Measurements from ENCODE around the gene TRAK1. TPM values are rescaled to one million over a fixed set of nuclear protein-coding genes. Genes with fewer than 3 reads are reported as not detected.

Gene TRAK1
- total and polyA plus RNA-seq, 2 experiments from 2014 or later: 28.6 to 74.5 TPM

DNA sequence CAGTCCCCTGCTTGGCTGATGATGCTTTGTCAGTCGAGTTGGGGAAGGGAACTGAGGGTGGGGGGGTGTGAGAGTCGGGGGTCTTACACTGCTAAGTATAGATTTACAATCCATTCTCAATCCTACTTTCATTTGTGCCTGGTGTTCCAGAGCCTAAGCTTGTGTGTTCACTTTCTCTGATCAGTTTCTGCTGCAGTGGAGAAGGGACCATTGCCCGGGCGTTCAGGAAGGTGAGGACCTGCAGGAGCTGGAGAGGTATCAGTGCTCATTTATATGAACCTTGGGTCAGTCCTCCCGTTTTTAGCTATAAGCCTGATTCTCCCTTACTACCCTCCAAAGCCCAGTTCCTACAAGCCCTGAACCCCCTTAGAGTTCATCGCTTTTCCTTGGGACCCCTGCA lies 41.0 kb upstream of the TRAK1 start:
- Histone ChIP-seq H3K4me3 (no peak overlapping the region), H3K4me1 (ENCODE audit: low read depth) (peaks cover 14% of the 10 kb centered on the region), H3K27ac (no peak overlapping the region), H3K9me3 (ENCODE audit: low read depth) (no peaks in the 10 kb centered on the region), H3K36me3 (no peaks in the 10 kb centered on the region), H3K27me3 (no peaks in the 10 kb centered on the region)
- no peak for DNase-seq (ENCODE audit: low read depth in 1 of 2, low spot score in 1 of 2)
- TF ChIP-seq, protein P1, sequence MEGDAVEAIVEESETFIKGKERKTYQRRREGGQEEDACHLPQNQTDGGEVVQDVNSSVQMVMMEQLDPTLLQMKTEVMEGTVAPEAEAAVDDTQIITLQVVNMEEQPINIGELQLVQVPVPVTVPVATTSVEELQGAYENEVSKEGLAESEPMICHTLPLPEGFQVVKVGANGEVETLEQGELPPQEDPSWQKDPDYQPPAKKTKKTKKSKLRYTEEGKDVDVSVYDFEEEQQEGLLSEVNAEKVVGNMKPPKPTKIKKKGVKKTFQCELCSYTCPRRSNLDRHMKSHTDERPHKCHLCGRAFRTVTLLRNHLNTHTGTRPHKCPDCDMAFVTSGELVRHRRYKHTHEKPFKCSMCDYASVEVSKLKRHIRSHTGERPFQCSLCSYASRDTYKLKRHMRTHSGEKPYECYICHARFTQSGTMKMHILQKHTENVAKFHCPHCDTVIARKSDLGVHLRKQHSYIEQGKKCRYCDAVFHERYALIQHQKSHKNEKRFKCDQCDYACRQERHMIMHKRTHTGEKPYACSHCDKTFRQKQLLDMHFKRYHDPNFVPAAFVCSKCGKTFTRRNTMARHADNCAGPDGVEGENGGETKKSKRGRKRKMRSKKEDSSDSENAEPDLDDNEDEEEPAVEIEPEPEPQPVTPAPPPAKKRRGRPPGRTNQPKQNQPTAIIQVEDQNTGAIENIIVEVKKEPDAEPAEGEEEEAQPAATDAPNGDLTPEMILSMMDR (IDR thresholded peaks at IDR 0.05; ENCODE audit: low read depth, low read length): no peak

DNA sequence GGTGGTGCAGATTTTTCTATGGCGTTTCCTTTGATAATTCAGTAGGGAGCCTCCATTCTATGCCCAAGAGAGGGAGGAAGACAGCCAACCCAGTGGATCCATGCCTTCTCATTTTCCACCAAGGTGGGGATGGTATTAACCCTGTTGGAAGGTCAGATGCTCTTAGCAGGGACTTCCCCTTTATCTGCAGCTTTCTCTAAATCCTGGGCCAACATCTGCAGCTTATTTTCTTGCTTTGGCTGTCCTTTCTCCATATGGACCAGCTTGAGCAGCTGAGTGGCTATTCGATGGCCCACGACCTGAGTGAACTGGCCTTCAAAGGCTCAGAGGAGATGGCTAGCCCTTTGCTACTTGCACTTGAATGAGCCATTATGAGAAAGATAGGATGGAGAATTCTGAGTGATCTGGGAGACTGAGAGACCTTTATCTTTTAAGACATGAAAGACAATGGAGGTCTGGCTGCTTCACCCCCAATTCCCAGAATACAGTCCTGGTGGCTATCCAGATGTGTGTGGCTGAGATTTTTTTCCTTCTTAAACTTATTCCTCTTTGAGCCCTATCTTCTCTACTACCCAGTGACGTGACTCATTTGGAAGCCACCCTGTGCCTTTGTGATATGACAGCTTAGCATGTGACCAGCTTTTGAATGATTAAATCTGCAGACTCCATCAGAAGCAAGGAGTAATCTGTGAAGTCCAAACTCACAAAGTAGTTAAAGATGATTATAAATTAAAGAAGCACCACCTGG lies 39.6 kb upstream of the TRAK1 start:
- Histone ChIP-seq H3K4me1 (ENCODE audit: low read depth) (peaks cover 14% of the 10 kb centered on the region), H3K36me3 (no peaks in the 10 kb centered on the region), H3K27ac (no peak overlapping the region), H3K4me3 (no peak overlapping the region), H3K9me3 (ENCODE audit: low read depth) (no peaks in the 10 kb centered on the region), H3K27me3 (no peaks in the 10 kb centered on the region)
- peak in 1 of 2 donors; percentile 61 for DNase-seq (ENCODE audit: low read depth in 1 of 2, low spot score in 1 of 2)
- TF ChIP-seq, protein P1 (IDR thresholded peaks at IDR 0.05; ENCODE audit: low read depth, low read length): no peak

DNA sequence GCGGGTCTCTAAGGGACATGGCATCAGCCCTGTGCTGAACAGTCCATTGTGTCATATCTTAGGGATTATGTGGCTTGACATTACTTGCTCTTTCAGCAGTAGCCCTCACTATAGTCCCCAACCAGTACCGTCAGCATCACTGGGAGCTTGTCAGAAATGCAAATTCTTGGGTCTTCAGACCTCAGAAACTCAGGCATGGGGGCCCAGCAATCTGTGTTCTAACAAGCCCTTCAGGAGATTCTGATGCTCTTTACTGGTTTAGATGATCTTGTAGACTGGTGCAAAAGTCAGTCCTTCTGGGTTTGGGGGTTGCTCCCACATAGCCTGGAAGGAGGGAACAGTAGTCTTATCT lies 39.0 kb upstream of the TRAK1 start:
- H3K27me3 ChIP-seq: no peaks in the 10 kb centered on the region
- H3K27ac ChIP-seq: no peak overlapping the region
- no peaks in the 10 kb centered on the region for H3K36me3 ChIP-seq
- no peak for DNase-seq (ENCODE audit: low read depth in 1 of 2, low spot score in 1 of 2)
- H3K4me3 ChIP-seq: no peak overlapping the region
- TF ChIP-seq, protein P1 (IDR thresholded peaks at IDR 0.05; ENCODE audit: low read depth, low read length): no peak
- H3K4me1 ChIP-seq (ENCODE audit: low read depth): peaks cover 14% of the 10 kb centered on the region
- no peaks in the 10 kb centered on the region for H3K9me3 ChIP-seq (ENCODE audit: low read depth)

DNA sequence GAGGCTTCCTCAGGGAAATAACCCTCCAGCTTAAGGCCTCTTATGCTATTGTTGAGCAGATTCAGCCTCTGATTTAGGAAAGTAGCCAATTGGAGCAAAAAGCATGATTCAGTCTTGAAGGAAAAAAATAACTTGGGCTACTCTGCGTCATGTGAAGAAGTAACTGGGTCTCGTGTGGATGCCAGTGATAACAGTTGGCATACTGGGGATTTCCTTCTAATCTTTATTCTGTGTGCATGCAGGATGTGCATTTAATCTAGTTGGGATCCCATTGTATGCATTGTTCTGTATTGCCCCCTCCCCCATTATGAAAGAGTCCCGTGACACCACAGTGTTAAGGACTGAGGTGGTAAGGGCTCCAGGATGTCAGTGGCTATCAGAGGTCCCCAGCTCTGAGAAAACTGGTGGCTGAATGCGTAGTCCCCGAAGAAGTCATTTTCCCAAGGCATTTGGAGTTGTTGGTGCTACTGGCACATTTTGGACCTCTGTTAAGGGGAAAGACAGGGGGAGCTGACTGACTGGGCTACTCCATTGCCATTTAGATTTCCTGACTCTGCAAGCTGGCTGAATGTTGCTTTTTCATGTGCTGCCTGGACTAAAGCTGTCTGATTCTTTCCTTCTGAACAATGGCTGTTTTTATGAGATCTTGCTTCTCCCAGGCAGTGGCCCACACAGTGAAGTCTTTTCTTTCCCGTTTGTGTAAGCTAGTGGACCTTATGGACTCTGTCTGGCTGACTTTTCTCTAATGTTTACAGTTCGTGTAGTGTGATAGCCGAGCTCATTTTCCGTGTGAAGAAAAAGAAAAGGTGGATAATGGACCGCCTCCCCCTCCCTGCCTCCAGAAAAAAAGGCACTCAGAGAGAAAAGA lies 38.4 kb upstream of the TRAK1 start:
- Histone ChIP-seq H3K27ac (peak overlapping the region; percentile 60), H3K4me3 (no peak overlapping the region), H3K4me1 (ENCODE audit: low read depth) (peaks cover 11% of the 10 kb centered on the region), H3K27me3 (no peaks in the 10 kb centered on the region), H3K36me3 (no peaks in the 10 kb centered on the region), H3K9me3 (ENCODE audit: low read depth) (no peaks in the 10 kb centered on the region)
- TF ChIP-seq, protein P1 (IDR thresholded peaks at IDR 0.05; ENCODE audit: low read depth, low read length): peak; percentile 4
- peak in 1 of 2 donors; percentile 94 for DNase-seq (ENCODE audit: low read depth in 1 of 2, low spot score in 1 of 2)

DNA sequence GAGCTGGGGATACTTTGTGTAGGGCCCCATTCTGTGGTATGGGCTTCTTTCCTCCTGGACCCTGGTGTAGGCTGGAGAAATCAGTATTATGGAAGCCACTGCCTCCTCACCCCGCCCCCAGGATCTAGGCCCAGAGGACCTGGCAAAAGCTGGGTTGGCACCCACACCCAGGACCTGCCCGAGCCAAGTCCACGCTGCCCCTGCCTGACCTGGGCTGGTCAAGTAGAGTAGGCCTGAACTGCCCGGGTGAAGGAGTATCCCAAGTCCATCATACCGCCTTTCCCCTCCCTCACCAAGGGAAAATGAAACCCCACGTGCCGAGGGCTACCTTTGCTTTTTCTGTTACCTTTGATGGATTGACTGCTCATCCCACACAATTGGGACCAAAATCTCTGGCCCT lies 37.7 kb upstream of the TRAK1 start:
- no peak overlapping the region for H3K27ac ChIP-seq

More for the DNA sequence above, 37.7 kb upstream of the TRAK1 start:
- H3K36me3 ChIP-seq: no peaks in the 10 kb centered on the region
- peaks cover 6% of the 10 kb centered on the region for H3K4me1 ChIP-seq (ENCODE audit: low read depth)
- no peaks in the 10 kb centered on the region for H3K27me3 ChIP-seq
- H3K4me3 ChIP-seq: no peak overlapping the region
- H3K9me3 ChIP-seq (ENCODE audit: low read depth): no peaks in the 10 kb centered on the region
- TF ChIP-seq, protein P1 (IDR thresholded peaks at IDR 0.05; ENCODE audit: low read depth, low read length): no peak
- no peak for DNase-seq (ENCODE audit: low read depth in 1 of 2, low spot score in 1 of 2)
